CD4-positive, alpha-beta T cell treated with Interleukin-6 at 100 ng/mL for 8 hours (primary cell): ENCODE measurements around the gene RREB1.
A peak's percentile ranks its signal among the peaks of the same experiment; 100 is the strongest.

Experiments
- DNase-seq: peaks from one replicate; pipeline ENCODE4 v3.0.0-alpha.2; 2020; ENCODE audit warnings: mixed read lengths, low spot score

RREB1 gene

GRCh38 chr6:7100072-7100752 is 7.5 kb upstream of the RREB1 start:
- no peak for DNase-seq

- DNase-seq, result no peak
These were observed 7.0 kb upstream of the RREB1 start for GRCh38 chr6:7100753-7101081.

DNA sequence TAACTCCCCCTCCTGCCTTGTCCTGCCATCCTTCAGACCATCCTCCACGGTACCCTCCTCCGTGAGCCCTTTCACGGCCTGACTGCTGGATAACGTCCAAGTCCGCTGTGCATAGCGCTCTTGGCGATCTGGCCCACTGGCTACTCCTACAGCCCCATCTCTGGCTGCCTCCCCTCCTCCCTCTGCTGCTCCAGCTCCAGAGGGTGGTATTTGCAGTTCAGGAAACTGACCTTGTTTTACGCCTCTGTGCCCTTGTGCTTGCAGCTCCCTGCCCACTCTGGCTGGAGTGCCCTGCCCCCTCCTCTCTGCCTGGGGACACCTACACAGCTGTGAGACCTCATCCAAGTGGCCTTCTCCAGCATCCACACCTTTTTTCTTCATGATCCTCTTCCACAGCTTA is 6.5 kb upstream of the RREB1 start:
- no peak for DNase-seq

- DNase-seq, result no peak
These were observed 3.0 kb upstream of the RREB1 start for GRCh38 chr6:7104752-7105151.

DNA sequence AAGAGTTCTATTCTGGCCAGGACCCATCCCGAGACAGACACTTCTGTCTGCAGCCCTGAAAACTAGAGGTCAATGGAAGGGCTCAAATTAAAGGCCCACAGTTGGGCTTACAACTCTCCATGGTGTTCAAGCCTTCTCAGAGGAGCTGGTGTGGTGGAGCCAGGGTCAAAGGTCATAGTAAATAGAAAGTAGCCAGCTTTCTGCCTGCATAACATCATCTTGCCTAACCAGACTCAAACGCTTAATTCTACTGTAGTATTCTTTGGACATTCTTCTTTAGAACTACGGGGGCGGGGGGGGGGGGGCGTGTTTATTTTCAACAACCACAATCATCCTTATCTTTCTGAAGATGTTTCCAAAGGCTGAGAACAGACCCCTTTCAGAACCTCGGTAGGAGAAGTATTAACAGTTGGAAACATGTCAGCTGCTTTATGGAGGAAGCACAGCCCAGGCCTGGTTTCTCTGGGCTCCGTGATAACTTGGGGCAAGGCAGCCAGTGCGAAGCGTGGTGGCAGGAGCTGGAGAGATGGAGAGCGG is 1.5 kb upstream of the RREB1 start:
- DNase-seq, result no peak

DNA sequence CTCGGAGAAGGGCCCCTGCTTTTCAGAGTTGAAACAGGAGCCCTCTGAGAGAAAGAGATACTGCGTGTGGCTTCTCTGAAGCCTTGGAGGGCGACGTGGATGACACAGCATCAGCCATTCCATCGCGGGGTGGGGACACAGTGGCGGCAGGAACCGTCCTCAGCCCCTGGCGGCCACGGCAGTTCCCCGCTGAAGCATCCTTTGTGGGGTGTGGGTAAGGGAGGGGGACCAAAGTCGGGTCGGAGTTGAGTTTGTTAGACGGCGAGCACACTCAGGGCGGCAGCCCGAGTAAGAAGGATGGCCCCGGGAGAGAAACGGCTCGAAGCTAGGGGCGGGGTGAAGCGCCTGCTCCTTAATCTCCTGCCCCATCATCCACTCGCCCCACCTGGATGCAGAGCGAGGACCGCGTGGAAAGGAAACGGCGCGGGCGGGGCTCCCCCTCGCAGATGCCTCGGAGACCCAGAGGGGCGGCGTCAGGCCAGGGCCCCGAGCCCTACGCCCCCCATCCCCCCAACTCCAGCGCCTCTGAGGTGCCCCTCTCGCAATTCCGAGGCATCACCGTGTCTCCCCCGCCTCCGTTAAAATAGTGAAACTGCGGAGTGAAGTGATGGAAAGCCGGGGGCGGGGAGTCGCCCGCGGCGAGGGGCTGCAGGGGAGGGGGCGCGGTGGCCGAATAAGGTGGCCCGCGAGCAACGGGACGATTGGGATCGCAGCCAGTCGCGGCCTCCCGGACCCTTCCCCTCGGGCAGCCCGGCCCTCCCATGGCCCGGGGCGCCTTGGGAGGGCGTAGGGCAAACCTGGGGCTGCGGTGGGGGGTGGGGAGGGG is 796 bp upstream of the RREB1 start:
- peak; percentile 61 for DNase-seq

DNA sequence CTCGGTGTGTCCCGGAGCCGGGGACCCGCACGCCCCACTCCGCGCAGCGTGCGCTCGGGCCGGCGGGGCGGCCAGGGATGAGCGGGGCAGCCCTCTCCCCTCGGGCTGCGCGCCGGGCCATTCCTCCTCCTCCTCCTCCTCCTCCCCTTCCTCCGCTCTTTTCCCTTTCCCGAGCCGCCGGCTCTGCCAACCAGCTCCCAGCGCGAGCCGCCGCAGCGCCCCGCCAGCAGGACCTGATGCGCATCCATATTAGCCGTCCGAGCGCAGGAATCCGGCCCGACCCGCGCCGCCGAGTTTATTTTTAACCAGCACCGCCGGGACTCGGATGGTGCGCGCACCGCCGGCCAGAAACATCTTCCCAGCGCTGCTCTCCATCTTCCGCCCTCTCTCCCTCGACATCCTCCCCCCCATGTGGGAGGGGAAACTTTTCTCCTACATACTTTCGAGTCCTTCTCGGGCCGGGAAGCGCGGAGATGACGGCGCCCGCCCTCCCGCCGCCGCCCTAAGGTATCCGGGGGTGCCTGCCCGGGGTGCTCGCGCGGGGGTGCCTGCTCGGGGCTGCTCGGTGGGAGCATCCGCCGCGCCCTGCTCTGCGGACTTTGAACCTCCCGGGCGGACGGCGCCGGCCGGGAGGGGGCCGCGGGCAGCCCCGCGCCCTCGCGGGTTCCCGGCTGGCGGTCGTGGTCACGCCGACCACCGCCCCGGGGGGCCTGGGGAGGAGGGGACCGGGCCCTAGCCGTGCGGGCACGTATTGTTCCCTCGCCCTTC is 619 bp downstream of the RREB1 start:
- no peak for DNase-seq

DNA sequence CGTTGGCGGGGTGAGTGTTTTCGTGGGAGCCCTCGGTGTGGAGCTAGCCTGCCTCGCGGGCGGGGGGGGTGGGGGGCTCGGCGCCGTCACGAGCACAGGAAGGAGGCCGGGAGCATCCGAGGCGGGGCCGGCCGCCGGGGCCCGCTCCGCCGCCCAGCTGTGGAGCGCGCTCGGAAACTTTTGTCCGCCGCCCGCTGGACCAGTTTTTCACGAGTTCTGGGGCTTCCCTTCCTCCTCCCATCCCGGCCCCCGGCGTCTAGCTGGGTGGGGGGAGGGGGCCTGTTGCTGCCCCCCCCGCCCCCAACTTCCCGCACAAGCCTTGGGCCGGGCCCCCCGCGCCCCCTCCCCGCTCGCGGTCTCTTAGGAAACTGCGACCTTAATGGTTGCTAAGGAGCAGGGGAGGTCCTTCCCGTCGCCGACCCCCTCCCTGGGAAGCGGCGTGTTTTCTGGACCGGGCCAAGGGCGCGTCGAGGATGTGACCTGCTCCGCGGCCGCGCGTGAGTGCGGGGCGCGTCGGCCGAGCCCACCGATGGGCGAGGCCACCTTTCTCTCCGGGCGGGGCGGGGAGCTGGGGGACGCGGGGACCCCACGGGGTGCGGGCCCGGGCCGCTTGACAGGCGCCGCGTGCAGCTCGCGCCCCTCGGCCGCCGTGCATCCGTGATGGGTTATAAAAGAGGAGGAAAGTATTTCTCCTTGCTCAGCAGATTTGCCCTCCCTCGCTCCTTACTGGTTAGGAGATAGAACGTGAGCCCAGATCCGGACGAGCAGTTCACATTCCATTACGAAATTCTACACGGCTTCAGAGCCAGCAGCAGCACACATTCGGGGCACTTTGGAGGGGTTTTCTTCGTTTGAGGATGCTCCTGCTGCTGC is 1.4 kb downstream of the RREB1 start:
- peak; percentile 44 for DNase-seq

DNA sequence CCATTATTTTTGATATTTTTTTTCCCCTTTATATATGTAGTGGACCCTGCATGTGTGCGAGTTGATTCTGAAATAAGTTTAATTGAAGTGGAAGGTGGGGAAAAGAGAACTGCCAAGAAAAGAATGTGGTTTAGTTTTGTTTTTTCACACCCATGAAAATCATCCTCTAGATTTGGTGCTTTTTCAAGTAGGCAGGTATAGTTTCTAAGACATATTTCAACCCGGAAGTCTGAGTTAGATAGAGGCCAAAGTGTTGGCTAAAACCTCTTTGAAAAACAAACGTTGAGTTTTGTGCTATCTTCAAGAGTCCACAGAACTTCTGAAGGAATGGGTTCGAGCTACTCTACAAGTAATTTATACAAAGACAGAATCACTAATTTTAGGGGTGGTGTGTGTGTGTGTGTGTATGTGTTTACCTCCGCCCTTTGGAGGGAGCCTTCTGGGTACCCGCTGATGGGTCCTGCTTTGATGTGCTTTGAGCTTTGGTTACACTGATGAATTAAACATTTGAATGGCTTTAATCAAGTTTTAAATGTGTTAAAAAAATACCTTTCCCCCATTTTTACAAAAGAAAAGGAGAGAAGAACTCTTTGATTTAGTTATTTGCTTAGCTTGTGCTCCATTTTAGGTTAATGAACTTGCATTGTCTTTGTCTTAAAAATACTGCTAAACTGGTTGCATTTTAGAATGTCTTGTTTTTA is 2.5 kb downstream of the RREB1 start:
- DNase-seq, result no peak

GRCh38 chr6:7111095-7111690 is 3.4 kb downstream of the RREB1 start:
- no peak for DNase-seq

GRCh38 chr6:7112171-7112570 is 4.4 kb downstream of the RREB1 start:
- no peak for DNase-seq

GRCh38 chr6:7112741-7113313 is 5.1 kb downstream of the RREB1 start:
- DNase-seq, result peak; percentile 47

DNA sequence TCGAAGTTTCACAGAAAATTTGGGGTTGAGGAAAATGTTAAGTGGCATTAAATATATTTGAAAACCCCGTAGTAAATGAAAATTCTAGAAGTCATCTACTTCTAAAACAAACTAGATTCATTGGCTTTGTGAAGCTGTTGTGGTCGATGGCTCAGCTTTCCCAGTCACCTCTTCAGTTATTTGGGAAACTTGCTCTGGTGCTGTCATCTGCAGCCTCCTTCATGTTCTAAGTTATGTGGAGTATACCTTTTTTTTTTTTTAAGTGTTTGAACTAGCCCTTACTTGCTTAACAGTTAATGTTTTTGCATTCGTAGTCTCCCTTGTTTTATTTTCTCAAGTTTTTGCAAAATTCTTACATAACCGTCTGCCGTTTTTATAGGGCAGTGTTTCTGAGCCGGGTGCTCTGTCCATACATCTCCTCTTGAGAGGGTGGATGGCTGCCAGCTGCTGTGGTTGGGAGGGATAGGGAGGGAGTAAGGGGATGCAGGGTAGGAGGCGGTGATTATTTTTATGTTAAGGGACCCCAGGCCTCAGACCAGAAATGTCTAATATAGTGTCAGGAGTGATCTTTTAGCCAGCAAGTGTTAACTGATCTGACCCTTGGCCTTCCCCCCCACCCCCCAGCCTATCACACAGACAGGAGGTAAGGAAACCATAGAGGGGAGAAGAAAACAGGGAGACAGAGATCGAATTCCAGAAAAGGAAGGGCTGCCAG is 7.1 kb downstream of the RREB1 start:
- DNase-seq, result no peak

- DNase-seq, result no peak
These were observed 7.9 kb downstream of the RREB1 start for GRCh38 chr6:7115543-7116231.

- DNase-seq, result no peak
These were observed 11.6 kb downstream of the RREB1 start for GRCh38 chr6:7119272-7119801.

DNA sequence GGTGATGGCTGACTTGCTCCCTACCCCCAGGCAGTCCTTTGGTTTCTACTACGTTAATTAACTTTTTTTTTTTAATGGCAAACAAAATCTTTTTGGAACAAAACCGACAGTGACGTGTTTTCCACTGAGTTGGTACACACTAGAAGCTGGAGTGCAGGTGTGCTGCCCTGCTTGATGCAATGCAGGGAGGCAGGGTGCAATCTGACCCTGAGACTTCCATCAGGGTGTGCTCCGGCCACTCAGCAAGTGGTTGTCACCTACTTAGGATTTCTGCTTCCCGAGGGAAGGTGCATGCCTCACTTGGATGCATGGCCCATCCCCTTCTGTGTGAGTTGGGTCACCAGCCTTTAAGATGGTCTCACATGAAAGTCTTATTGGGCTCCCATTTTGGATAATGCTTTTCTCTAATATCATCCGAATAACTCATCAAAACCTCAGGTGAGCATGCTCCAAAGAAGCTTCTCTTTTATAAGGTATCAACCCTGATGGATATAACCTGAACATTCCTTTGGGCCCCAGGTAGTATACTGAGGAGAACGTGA is 14.0 kb downstream of the RREB1 start:
- no peak for DNase-seq

- DNase-seq, result no peak
These were observed 14.9 kb downstream of the RREB1 start for GRCh38 chr6:7122684-7123083.

DNA sequence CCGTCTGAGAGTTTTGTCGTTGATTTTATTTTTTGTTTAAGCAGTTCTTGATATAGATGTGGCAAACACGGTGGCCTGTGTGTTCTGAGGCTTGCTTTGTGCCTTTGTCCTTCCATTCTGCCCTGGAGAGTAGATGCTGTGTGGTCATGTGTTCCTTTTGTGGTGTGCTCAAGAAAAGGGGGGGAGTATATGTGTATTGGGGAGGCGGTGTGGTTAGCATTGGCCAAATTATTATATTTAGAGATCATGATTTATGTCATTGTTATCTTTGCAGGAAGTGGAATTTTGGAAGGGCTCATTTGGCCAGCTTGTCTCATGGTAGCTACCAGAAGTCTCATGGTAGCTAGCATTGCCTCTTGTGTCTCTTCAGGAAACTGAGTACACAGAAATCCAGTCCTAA is 16.4 kb downstream of the RREB1 start:
- no peak for DNase-seq

- DNase-seq, result no peak
These were observed 16.9 kb downstream of the RREB1 start for GRCh38 chr6:7124636-7125035.
